KMS-11 (cell line): ENCODE data around the gene ASB4.

Source experiments
- H2AFZ ChIP-seq: fragments of 200-600 bp; sonication (generic); 2 replicates; pipeline ENCODE4 v1.6.1; 2016; ENCODE audit warnings: antibody characterized with exemption, mixed run types, low read depth
- H3K27ac ChIP-seq: fragments of 200-600 bp; sonication (generic); 2 replicates; pipeline ENCODE4 v1.6.1; 2016; ENCODE audit warnings: mild to moderate bottlenecking, mixed run types
- H3K27me3 ChIP-seq: fragments of 200-600 bp; sonication (generic); 2 replicates; pipeline ENCODE4 v1.6.1; 2017; ENCODE audit warnings: mild to moderate bottlenecking, low read depth, mixed run types, moderate library complexity; ENCODE audit not compliant: insufficient read depth
- H3K36me3 ChIP-seq: fragments of 200-600 bp; sonication (generic); 2 replicates; pipeline ENCODE4 v1.6.1; 2017; ENCODE audit warnings: mild to moderate bottlenecking, mixed run types; ENCODE audit not compliant: insufficient read depth
- H3K4me1 ChIP-seq: fragments of 200-600 bp; sonication (generic); 2 replicates; pipeline ENCODE4 v1.6.1; 2016; ENCODE audit warnings: mild to moderate bottlenecking, low read depth, mixed run types; ENCODE audit not compliant: poor library complexity, severe bottlenecking
- H3K4me2 ChIP-seq: fragments of 200-600 bp; sonication (generic); 2 replicates; pipeline ENCODE4 v1.7.0; 2016; ENCODE audit warnings: mild to moderate bottlenecking, mixed run types
- H3K4me3 ChIP-seq: fragments of 200-600 bp; sonication (generic); IDR thresholded peaks from 2 replicates; pipeline ENCODE4 v1.6.1; 2017; ENCODE audit warnings: low read depth, low read length, mixed read lengths; ENCODE audit not compliant: insufficient read depth
- H3K79me2 ChIP-seq: fragments of 200-600 bp; sonication (generic); 2 replicates; pipeline ENCODE4 v1.6.1; 2016; ENCODE audit warnings: low read depth, mixed run types; ENCODE audit not compliant: insufficient read depth
- H3K9ac ChIP-seq: fragments of 200-600 bp; sonication (generic); 2 replicates; pipeline ENCODE4 v1.6.1; 2016; ENCODE audit warnings: mild to moderate bottlenecking, mixed run types
- H4K20me1 ChIP-seq: fragments of 200-600 bp; sonication (generic); 2 replicates; pipeline ENCODE4 v1.6.1; 2016; ENCODE audit warnings: mild to moderate bottlenecking, mixed run types; ENCODE audit not compliant: insufficient read depth
- CTCF ChIP-seq: fragments of 200-600 bp; sonication (generic); conservative IDR thresholded peaks from 2 replicates; pipeline ENCODE4 v1.6.1; 2017; ENCODE audit warnings: low read depth, mild to moderate bottlenecking, antibody characterized with exemption, low read length, moderate library complexity, mixed read lengths

Gene ASB4

DNA sequence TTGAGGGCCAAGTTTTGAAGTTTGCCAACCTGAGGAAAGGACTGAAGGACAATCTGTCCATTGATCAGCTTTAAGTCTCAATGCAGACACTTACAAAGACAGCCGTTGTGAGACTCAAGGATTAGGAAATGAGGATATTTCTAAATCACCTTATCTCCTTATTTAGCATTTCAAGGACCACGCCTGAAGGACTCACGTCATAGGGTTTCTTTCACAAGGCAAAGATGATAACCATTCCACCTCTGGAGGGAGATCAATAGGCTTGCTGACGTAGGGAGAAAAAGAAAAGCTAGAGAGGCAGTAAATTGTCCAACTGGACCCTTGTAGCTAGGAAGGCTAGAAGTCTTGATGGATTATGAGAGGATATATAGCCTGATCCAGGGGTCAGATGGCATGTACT is 3.3 kb upstream of the ASB4 start:
- Histone ChIP-seq H3K4me1 (peaks cover under 1% of the 10 kb centered on the region), H3K27me3 (no peaks in the 10 kb centered on the region), H3K36me3 (no peaks in the 10 kb centered on the region), H3K9ac (no peak overlapping the region), H3K4me3 (no peak overlapping the region), H2AFZ (no peak overlapping the region), H3K27ac (no peak overlapping the region), H3K4me2 (no peak overlapping the region), H4K20me1 (no peaks in the 10 kb centered on the region), H3K79me2 (no peaks in the 10 kb centered on the region)
- no peak for TF ChIP-seq CTCF

DNA sequence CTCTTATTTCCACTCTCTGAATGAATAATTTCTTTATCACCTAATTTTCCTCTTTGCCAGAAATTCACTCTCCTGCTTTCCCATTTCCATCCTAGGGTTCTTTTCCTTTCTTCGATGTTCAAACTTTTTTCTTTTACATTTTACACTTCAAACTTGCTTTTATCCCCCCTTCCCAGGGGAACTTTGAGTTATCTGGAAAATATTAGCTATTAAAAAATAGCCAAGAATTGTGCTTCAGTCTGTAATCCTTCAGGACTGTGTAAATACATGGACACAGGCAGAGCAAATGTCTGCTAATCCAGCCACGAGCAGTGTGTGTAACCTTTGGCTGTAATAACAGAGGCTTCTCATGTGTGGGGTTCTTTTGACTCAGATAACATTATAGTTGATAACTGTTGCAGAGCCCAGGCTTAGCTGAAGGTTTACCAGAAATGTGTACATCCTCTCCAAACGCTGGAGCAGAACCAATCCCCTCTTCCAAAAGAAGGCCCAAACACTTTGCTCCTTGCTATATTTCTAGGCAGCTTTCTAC is 4.6 kb downstream of the ASB4 start:
- H3K9ac ChIP-seq: no peak overlapping the region
- no peak overlapping the region for H3K27ac ChIP-seq
- H2AFZ ChIP-seq: no peak overlapping the region
- H3K4me3 ChIP-seq: no peak overlapping the region
- TF ChIP-seq CTCF: no peak
- no peaks in the 10 kb centered on the region for H3K36me3 ChIP-seq
- no peak overlapping the region for H3K4me2 ChIP-seq
- peaks cover 5% of the 10 kb centered on the region for H3K4me1 ChIP-seq
- no peaks in the 10 kb centered on the region for H3K79me2 ChIP-seq
- H4K20me1 ChIP-seq: no peaks in the 10 kb centered on the region
- H3K27me3 ChIP-seq: no peaks in the 10 kb centered on the region

DNA sequence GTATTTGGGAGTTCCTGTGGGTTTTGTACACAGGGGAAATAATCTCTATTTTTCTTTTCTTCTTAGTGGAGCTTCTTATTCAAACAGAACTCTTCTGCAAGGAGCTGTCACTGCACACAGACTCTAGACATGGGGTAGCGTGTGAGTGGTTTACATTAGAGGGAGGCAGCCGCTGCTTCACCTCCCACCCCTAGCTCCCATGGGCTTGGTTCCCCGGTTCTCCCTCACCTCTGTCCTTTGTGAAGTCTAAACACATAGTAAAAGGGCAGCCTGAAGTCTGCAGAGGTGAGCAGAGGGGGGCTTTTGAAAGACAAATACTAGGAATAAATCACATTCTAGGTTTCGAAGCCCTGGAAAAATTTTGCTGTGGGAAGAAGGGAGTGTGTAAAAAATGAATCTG is 5.5 kb downstream of the ASB4 start:
- Histone ChIP-seq H3K27me3 (no peaks in the 10 kb centered on the region), H3K4me3 (no peak overlapping the region), H3K36me3 (no peaks in the 10 kb centered on the region), H3K4me1 (peaks cover 5% of the 10 kb centered on the region), H3K27ac (no peak overlapping the region), H3K79me2 (no peaks in the 10 kb centered on the region), H3K9ac (no peak overlapping the region), H3K4me2 (no peak overlapping the region), H2AFZ (no peak overlapping the region), H4K20me1 (no peaks in the 10 kb centered on the region)
- TF ChIP-seq CTCF: no peak

DNA sequence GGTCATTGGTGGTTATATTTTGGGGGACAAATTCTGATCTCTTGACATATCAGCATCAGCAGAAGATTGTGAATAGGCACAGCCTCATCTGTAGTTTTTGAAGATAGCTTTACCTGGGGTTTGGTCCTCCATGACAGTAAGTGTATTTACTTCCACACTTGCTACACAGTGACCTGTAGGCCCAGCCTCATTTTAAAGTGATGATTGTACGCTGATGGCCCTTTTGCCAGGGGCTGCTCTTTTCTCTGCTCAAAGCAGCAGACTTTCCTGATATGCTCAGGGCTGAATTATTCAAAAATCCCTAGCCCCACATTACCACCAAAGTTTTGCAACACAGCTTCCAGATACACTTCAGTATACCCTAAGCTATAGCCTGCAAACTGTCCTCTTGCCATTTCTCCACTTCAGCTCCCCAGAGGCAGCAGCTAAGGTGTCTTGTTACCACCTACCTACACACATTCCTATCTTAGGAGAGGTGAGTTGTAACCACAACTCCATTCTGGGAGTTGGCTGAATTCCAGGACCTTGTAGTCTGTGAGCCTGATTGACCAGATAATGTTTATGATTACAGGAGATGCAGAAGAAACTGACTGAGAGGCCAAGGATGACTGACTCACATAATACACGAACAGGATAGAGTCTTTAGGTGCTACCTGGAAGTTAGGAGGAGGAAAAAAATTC is 6.0 kb downstream of the ASB4 start:
- no peak overlapping the region for H3K4me2 ChIP-seq
- H3K27ac ChIP-seq: no peak overlapping the region

More for the DNA sequence above, 6.0 kb downstream of the ASB4 start:
- Histone ChIP-seq H3K4me3 (no peak overlapping the region), H3K36me3 (no peaks in the 10 kb centered on the region), H2AFZ (no peak overlapping the region), H4K20me1 (no peaks in the 10 kb centered on the region), H3K79me2 (no peaks in the 10 kb centered on the region), H3K4me1 (peaks cover 5% of the 10 kb centered on the region), H3K27me3 (no peaks in the 10 kb centered on the region), H3K9ac (no peak overlapping the region)
- no peak for TF ChIP-seq CTCF
